GM18867 (cell line): ENCODE measurements around the gene TMEM53.

Experiments used
- ATAC-seq: cut with Tn5 transposase; IDR thresholded peaks from one replicate; pipeline ENCODE4 v1.9.1; 2021; ENCODE audit warnings: mild to moderate bottlenecking, moderate library complexity; ENCODE audit not compliant: unreplicated experiment

TMEM53 gene

GRCh38 chr1:44631647-44632539, 42.4 kb downstream of the TMEM53 start:
- ATAC-seq = peak; percentile 68

DNA sequence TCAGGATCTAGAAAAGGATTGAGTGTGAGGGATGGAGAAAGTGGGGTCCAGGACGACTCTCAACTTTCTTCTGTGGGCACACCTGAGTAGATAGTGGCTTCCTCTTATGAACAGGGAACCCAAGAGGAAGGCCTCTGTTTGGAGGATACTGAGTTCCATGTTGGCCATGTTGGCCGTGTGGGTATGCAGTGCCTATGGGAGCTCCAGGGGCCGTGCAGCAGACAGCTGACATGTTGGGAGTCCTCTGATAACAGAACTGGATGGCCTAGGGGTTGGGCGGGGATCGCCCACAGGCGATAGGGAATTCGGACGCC, 43.0 kb downstream of the TMEM53 start:
- no peak for ATAC-seq

GRCh38 chr1:44630116-44630515, 44.2 kb downstream of the TMEM53 start:
- no peak for ATAC-seq

GRCh38 chr1:44628962-44629756, 45.1 kb downstream of the TMEM53 start:
- ATAC-seq = no peak

GRCh38 chr1:44625348-44625747, 48.9 kb downstream of the TMEM53 start:
- ATAC-seq = no peak

- ATAC-seq = no peak
Measured at GRCh38 chr1:44624268-44624901, 49.9 kb downstream of the TMEM53 start.

DNA sequence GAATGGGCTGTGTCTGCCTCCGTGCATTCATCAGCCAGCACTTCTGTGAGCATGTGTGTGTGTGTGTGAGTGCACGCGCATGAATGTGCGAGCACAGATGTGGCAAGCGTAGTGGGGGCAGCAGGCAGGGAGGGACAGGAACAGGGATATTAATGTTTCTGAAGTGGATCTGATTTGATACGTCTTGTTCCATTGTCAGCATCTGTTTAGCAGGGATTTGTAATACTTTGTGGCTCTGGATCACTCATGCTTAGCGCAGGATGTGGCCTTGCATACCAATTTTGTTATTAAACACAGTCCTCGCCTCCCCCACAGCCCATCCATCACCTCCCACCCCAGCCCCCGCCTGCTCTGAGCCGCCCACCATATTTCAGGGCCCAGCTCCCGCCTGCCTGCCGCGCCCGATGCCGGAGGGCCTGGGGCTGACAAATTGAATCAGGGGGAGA, 52.4 kb downstream of the TMEM53 start:
- no peak for ATAC-seq

DNA sequence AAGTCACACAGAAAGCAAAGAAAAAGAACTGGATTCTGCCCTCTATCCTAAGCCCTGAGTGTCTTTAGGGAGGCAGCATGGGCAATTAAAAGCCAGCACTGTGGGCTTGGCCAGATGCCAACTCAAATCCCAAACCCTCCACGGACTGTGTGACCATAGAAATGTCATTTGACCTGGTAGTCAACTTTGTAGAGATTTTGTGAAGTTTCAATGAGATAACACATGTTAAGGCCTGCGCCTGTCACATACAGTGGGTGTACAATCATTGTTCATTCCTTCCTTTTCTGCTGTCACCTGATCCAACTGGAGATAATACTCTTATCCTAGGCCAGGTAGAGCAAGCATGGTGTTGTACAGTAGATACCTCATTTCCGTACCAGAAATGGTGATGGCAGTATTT, 54.2 kb downstream of the TMEM53 start:
- no peak for ATAC-seq

GRCh38 chr1:44619261-44619900, 54.9 kb downstream of the TMEM53 start:
- no peak for ATAC-seq

GRCh38 chr1:44617703-44618029, 56.6 kb downstream of the TMEM53 start:
- no peak for ATAC-seq

DNA sequence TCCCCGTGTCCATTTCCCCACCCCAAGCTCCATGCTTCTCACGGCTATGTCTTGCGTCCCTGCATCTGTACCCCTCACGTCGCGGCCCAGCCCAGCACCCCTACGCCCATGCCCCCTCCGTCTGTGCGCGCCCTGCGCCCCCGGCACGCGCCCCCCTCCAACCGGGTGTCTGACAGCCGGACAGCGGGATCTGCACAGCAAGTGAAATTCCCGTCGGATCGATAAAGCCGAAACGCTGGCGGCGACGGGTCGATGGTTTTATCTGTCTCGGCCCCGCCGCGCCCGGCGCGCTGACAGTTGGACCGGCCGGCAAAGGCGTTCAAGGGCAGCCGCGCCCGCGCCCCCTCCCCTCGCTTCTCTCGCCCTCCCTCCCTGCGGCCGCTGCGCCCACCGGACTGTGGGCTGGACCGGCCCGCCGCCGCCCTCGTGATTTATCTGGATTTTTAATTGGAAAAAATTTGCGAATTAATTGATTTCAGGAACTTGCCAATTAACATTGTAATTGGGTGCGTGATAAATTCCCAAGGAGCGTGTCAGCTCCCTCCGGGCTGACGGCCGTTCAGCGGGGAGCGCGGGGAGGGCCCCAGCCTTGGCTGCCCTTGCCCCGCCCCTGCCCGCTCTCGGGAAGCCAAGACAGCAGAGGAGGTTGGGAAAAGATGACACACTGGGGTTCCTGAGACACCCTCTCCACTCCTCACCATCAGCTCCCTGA, 57.1 kb downstream of the TMEM53 start:
- no peak for ATAC-seq

GRCh38 chr1:44616284-44616990, 57.8 kb downstream of the TMEM53 start:
- no peak for ATAC-seq

- ATAC-seq = no peak
Measured at GRCh38 chr1:44613941-44614340, 60.3 kb downstream of the TMEM53 start.

DNA sequence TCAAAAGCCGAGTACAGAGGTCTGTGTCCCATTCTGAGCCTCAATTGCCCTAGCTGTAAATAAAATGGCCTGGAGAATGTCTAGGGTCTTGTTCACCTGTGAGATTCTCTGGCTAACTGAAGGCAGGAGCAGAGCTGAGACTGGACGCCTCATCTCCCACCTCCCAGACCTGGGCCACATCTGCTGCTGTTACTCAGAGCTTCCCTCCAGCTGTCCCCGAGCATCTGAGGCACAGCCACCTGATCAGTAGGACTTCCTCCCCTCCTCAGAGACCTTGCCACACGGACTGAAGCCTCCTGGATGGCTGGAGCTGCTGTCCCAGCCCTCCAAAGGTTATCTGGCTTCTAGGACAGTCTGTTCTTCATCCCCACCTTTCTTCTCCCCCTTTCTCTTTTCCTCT, 62.4 kb downstream of the TMEM53 start:
- no peak for ATAC-seq

- no peak for ATAC-seq
Measured at GRCh38 chr1:44611419-44611818, 62.9 kb downstream of the TMEM53 start.

DNA sequence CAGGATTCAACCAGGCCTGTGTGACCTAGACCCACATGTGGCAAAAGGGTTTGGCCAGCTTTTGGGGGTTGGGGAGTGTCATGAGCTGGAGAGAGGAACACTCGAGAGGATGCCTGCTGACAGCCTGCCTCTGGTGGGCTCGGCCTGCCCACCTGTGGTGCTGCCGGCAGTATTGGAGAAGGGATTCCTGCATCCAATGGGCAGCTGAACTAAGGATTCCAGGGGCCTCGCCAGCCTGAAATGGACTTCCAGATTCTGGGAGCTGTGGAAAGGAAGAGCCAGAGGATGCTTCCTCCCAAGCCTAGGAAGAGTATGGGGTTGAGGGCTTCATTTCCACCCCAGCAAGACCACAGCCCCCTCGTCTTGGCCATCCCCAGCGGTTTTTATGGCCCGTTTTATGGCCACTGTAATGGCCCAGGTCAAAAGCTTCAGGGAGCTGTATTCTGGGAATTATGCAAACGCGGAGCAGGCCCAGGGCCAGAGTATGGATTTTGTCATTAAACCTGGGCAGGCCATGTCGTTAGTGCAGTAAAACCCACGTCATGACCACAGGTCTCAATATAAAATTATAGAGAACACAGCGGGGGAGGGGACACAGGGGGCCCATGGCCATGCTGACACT, 63.6 kb downstream of the TMEM53 start:
- ATAC-seq = no peak

- no peak for ATAC-seq
Measured at GRCh38 chr1:44609768-44610526, 64.3 kb downstream of the TMEM53 start.

- ATAC-seq = no peak
Measured at GRCh38 chr1:44609412-44609767, 64.9 kb downstream of the TMEM53 start.

- ATAC-seq = no peak
Measured at GRCh38 chr1:44608141-44608540, 66.1 kb downstream of the TMEM53 start.
